HepG2 (cell line): Measurements from ENCODE around the gene SEC14L5. TPM values are rescaled to one million over a fixed set of nuclear protein-coding genes. Genes with fewer than 3 reads are reported as not detected.
A peak's percentile ranks its signal among the peaks of the same experiment; 100 is the strongest.
"Not testable (repeated sequence)": the region's sequence is repeated elsewhere in the genome, so short reads cannot be mapped to it uniquely, and the experiment has no call there.

Source experiments
- ATAC-seq: fragments of 200-7000 bp; cut with Tn5 transposase; 3 replicates; pipeline ENCODE4 v1.9.1; 2020; ENCODE audit warnings: mild to moderate bottlenecking, moderate library complexity
- BruUV-seq: library from RNA; stranded (reverse); fragments of 400-500 nt; replicated peaks from 2 replicates; lab custom pipeline; 2021; lab: Mats Ljungman, UMichigan
- CTCF ChIA-PET: fragments of 300-600 bp; formaldehyde crosslinking; extraction: SDS; loops from one replicate; lab custom pipeline; 2021; ENCODE audit warnings: low total read pairs, inconsistent platforms, low intra/inter-chr PET ratio; lab: Yijun Ruan, JAX
- POLR2A ChIA-PET: fragments of 350-600 bp; sonication (Branson Sonifier 250); formaldehyde crosslinking; loops from one replicate; lab custom pipeline; 2020; ENCODE audit warnings: antibody characterized with exemption, inconsistent platforms; lab: Yijun Ruan, JAX
- DNase-seq: peaks from one replicate; pipeline ENCODE4 v3.0.0-alpha.2; 2015; ENCODE audit warnings: low spot score
- FAIRE-seq: peaks from 3 replicates; lab custom pipeline; 2011; peaks lifted over from hg19 to GRCh38; lab: Jason Lieb, UNC
- H2AFZ ChIP-seq: one replicate; pipeline ENCODE4 v1.6.1; 2011; ENCODE audit warnings: low read length, inconsistent platforms
- H3K27ac ChIP-seq: fragments of 300-600 bp; 3 replicates; pipeline ENCODE4 v1.8.0; 2011; ENCODE audit warnings: mixed run types, mild to moderate bottlenecking, mixed read lengths, low read length, inconsistent platforms; ENCODE audit not compliant: insufficient read depth; ENCODE audit errors: extremely low read length
- H3K27me3 ChIP-seq, 2 experiments: fragments of 200-600 bp in 1 of 2; 2 replicates in 1 of 2; 3 replicates in 1 of 2; pipeline versions ENCODE4 v1.6.0 to v1.8.0; 2011; ENCODE audit warnings: low read length in 2 of 2, mild to moderate bottlenecking in 2 of 2, moderate library complexity in 2 of 2, inconsistent platforms in 1 of 2; ENCODE audit not compliant: insufficient read depth in 2 of 2, control insufficient read depth in 1 of 2
- H3K36me3 ChIP-seq, 2 experiments: fragments of 200-600 bp in 1 of 2; replicated peaks in 1 of 2; 2 replicates in 1 of 2; 3 replicates in 1 of 2; pipeline versions ENCODE4 v1.5.1 to v1.8.0; 2011; ENCODE audit warnings: low read length in 2 of 2, inconsistent platforms in 1 of 2; ENCODE audit not compliant: insufficient read depth in 2 of 2, control insufficient read depth in 1 of 2
- H3K4me1 ChIP-seq: 2 replicates; pipeline ENCODE4 v1.5.1; 2012; ENCODE audit warnings: low read length, inconsistent platforms; ENCODE audit not compliant: insufficient read depth
- H3K4me2 ChIP-seq: 2 replicates; pipeline ENCODE4 v1.6.0; 2011; ENCODE audit warnings: low read depth, low read length, inconsistent platforms
- H3K4me3 ChIP-seq, 3 experiments: fragments of 200-600 bp in 1 of 3; sonication (generic), shearing (Covaris generic) in 1 of 3; replicated peaks in 1 of 3; 2 replicates each; pipeline ENCODE4 v1.5.1; 2011 to 2016; ENCODE audit warnings: low read length in 3 of 3, inconsistent platforms in 2 of 3, low read depth in 2 of 3, mild to moderate bottlenecking in 2 of 3, control low read depth in 1 of 3, mixed read lengths in 1 of 3; ENCODE audit not compliant: insufficient read depth in 1 of 3
- H3K79me2 ChIP-seq: one replicate; pipeline ENCODE4 v1.6.1; 2011; ENCODE audit warnings: low read length, inconsistent platforms; ENCODE audit not compliant: insufficient read depth
- H3K9ac ChIP-seq: 2 replicates; pipeline ENCODE4 v1.6.0; 2011; ENCODE audit warnings: mild to moderate bottlenecking, low read depth, low read length, inconsistent platforms; ENCODE audit not compliant: insufficient read depth
- H3K9me3 ChIP-seq: 2 replicates; pipeline ENCODE4 v1.5.1; 2012; ENCODE audit warnings: mild to moderate bottlenecking, low read length
- H4K20me1 ChIP-seq: 2 replicates; pipeline ENCODE4 v1.6.0; 2011; ENCODE audit warnings: inconsistent platforms, mild to moderate bottlenecking, low read length, moderate library complexity; ENCODE audit not compliant: insufficient read depth
- WGBS: methylation state at CpG from one replicate; pipeline ENCODE4 v1.1.6; 2017; ENCODE audit warnings: low lambda C conversion rate; 5-methylcytosine and 5-hydroxymethylcytosine counted together
- in situ Hi-C: cut with HindIII; loops from 2 replicates; pipeline ENCODE4 v1.10.0; 2017; ENCODE audit warnings: low pct_unique_long_range_greater_than_20kb; ENCODE audit not compliant: extremely low pct_ligation_motif_present
- intact Hi-C: fragments of 100-400 bp; cut with micrococcal nuclease; formaldehyde crosslinking; loops from one replicate; pipeline ENCODE4 v1.10.0; 2022; ENCODE audit not compliant: unreplicated experiment
- polyA plus RNA-seq, 8 experiments: library from polyadenylated mRNA; depleted of rRNA in 3 of 8; stranded (reverse) in 7 of 8; unstranded in 1 of 8; fragments of >200 nt; fragmentation: Illumina TruSeq in 4 of 8; extraction: Trizol in 4 of 8; gene quantifications; 2 replicates each; pipeline versions ENCODE4 v1.2.1 to v1.2.3, GENCODE V29; 2011 to 2016; ENCODE audit warnings: low read depth in 4 of 8, missing spikeins in 1 of 8, mixed read lengths in 1 of 8; ENCODE audit not compliant: insufficient read depth in 1 of 8
- total RNA-seq, 5 experiments: library from RNA; depleted of rRNA; stranded (reverse); fragments of >200 nt; fragmentation: Illumina TruSeq; extraction: Trizol; gene quantifications; 2 replicates each; pipeline ENCODE4 v1.2.3, GENCODE V29; 2016; ENCODE audit warnings: low read depth in 1 of 5
- TF ChIP-seq, protein P1 (sequence below): sonication (generic); formaldehyde crosslinking; conservative IDR thresholded peaks from 2 replicates; pipeline ENCODE4 v1.4.0; 2020; ENCODE audit warnings: missing genetic modification reagents

Gene SEC14L5
- total and polyA plus RNA-seq, 2 of the 13 experiments (the other 11 are each of a cell fraction or from before 2014, with no cell fraction given): 0.40 to 0.42 TPM

DNA sequence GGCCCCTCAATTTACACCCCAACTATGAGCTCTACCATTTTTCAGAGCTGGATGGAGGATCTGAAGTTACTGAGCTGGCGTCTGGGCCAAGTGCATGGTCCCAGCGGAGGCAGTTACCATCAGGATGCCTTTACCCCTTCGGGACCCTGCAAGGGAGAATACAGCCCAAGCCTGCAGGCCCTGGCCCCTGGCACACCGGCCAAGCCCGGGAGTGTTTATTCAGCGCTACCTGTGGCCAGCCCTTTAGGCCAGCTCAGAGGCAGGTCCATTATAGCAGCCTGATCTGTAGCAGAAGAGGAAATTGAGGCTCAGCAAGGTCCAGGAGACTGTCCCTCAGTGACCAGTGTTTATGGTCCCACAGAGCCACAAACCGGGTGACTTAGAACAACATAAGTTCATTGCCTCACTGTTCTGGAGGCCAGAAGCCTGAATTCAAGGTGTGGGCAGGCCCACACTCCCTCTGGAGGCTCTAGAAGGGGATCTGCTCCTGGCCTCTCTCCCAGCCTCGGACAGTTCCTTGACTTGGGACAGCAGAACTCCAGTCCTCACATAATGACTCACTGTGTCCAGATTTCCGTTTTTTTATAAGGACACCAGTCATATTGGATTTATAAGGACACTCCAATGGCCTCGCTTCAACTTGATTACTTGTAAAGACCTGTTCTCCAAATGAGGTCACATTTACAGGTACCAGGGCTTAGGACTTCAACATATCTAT lies 8.8 kb downstream of the SEC14L5 start:
- in situ Hi-C loops: loop anchor here (25.0 kb wide), 1 partner anchor 455 kb away; no protein-coding TSS in a partner anchor
- DNase-seq (no peak), ATAC-seq (peak; percentile 44), FAIRE-seq (no peak)
- peaks cover 8% of the 10 kb centered on the region for H3K4me1 ChIP-seq
- H3K27me3 ChIP-seq: peaks cover 0 to 19% of the 10 kb centered on the region in 2 experiments; a peak in 4 of 5 replicates
- H4K20me1 ChIP-seq: no peaks in the 10 kb centered on the region
- TF ChIP-seq, protein P1, sequence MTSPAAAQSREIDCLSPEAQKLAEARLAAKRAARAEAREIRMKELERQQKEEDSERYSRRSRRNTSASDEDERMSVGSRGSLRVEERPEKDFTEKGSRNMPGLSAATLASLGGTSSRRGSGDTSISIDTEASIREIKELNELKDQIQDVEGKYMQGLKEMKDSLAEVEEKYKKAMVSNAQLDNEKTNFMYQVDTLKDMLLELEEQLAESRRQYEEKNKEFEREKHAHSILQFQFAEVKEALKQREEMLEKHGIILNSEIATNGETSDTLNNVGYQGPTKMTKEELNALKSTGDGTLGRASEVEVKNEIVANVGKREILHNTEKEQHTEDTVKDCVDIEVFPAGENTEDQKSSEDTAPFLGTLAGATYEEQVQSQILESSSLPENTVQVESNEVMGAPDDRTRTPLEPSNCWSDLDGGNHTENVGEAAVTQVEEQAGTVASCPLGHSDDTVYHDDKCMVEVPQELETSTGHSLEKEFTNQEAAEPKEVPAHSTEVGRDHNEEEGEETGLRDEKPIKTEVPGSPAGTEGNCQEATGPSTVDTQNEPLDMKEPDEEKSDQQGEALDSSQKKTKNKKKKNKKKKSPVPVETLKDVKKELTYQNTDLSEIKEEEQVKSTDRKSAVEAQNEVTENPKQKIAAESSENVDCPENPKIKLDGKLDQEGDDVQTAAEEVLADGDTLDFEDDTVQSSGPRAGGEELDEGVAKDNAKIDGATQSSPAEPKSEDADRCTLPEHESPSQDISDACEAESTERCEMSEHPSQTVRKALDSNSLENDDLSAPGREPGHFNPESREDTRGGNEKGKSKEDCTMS (CRISPR knock-in tag): no peak
- no peak overlapping the region for H3K4me3 ChIP-seq
- no peak overlapping the region for H3K9ac ChIP-seq
- H3K4me2 ChIP-seq: no peak overlapping the region
- no peak overlapping the region for H2AFZ ChIP-seq
- ChIA-PET CTCF (no interaction called here), POLR2A (no interaction called here)
- no peaks in the 10 kb centered on the region for H3K36me3 ChIP-seq
- H3K27ac ChIP-seq: no peak overlapping the region
- no TSS peak for BruUV-seq
- H3K9me3 ChIP-seq: no peaks in the 10 kb centered on the region
- intact Hi-C loops: no loop called here
- H3K79me2 ChIP-seq: no peaks in the 10 kb centered on the region
- 44% methylated on average over 10 of the region's 10 CpGs for WGBS

DNA sequence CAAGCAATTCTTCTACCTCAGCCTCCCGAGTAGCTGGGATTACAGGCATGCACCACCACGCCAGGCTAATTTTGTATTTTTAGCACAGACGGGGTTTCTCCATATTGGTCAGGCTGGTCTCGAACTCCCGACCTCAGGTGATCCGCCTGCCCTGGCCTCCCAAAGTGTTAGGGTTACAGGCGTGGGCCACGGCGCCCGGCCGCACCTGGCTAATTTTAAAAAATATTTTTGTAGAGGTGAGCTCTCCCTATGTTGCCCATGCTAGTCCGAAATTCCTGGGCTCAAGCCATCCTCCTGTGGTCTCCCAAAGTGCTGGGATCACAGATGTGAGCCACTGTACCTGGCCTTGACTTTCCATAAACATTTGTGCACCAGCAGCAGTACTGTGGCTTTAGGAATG lies 10.1 kb downstream of the SEC14L5 start:
- H3K4me2 ChIP-seq, H3K36me3 ChIP-seq, CTCF ChIA-PET, ATAC-seq, H2AFZ ChIP-seq, POLR2A ChIA-PET, H3K4me3 ChIP-seq, H4K20me1 ChIP-seq, H3K79me2 ChIP-seq, FAIRE-seq, intact Hi-C loops, H3K9ac ChIP-seq, H3K9me3 ChIP-seq, DNase-seq, BruUV-seq, H3K27ac ChIP-seq: not testable (repeated sequence)
- in situ Hi-C loops: loop anchor here (25.0 kb wide), 1 partner anchor 456 kb away; no protein-coding TSS in a partner anchor
- 58% methylated on average over 12 of the region's 12 CpGs for WGBS
- H3K4me1 ChIP-seq: peaks cover 18% of the 10 kb centered on the region
- peaks cover 0 to 19% of the 10 kb centered on the region in 2 experiments; a peak in 3 of 5 replicates for H3K27me3 ChIP-seq
